Activated CD8-positive, alpha-beta memory T cell treated with anti-CD3 and anti-CD28 coated beads, Interleukin-2, amount 50 U/mL, for 48 hours (primary cell): ENCODE data around the gene UBE2M.
A peak's percentile ranks its signal among the peaks of the same experiment; 100 is the strongest.

Source experiments
- DNase-seq: peaks from one replicate; pipeline ENCODE4 v3.0.0-alpha.2; 2020

Gene UBE2M

DNA sequence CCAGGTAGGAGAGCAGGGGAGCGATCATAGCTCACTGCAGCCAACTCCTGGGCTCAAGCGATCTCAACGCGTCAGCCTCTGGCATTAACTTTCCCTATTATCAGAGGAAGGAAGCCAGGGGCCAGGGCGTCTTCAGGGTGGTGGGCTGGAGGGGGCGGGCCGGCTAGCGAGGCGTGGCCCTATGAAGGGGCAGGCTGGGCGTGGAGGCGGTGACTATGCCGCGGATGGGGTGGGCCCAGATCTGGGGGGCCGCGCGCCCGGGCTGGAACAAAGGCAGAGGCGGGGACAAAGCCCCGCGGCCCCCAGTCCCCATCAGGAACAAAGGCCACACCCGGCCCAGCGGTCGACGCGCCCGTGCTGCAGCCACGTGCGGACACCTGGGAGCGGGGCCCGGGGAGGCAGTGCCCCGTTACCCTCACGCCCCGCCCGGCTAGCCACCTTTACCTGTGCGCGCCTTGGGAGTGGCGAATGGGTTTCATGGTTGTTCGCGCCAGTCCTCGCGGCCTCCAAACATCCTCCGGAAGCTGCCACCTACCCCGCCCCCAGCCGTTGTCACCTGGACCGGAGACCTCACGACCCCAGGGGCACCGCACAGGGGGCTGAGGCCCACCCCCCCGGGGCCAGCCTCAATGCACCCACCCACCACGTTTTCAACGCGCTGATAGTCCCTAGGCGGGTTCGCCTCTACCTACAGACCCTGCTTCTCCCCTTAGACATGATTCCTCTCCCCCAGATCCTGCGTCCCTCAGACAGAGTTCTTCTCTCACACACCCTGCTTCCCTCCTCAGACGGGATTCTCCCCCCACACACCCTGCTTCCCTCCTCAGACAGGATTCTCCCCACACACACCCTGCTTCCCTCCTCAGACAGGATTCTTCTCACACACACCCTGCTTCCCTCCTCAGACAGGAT, 19.9 kb downstream of the UBE2M start:
- peak; percentile 73 for DNase-seq

DNA sequence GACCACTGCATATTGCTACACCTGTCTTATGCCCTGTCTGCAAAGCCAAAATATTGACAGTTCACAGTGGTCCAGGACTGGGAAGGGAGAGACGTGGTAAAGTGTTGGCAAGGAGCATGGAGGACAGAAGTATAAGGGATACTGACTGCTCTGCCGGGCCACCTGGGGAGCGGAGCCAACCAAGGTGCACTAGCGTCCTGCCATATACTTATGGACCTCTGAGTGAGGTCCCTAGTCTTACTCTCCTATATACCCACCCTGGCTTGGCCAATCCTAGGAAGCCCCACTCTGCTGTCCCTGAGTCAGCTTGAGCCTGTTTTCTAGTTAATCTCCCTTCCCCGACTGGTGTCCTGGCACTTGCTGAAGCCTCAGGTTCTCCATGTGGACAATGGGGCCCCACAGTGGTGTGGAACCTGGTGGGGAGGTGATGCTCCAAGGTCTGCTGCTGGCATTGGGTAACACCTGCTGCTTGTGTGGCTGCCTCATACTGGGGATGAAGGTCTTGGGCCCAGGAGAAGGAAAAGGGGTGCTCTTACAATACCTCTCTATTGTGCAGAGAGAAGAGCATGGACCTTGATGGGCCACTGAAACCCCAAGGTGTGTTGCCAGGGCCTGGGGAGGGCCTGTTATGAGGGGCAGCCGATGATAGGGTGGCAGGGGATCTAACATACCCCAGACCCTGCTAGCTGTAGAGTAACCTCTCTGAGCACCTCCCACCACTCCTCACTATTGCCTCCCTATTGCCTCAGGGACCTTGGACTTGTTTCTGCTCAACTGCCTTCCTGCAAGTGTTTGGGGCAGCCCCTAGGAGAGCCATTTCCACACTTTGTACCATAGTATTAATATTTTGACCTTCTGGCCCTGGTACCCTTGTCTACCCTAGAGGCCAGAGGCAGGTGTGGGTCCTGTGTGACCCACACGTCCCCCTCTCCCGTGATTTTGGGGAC, 21.3 kb downstream of the UBE2M start:
- DNase-seq, result no peak

DNA sequence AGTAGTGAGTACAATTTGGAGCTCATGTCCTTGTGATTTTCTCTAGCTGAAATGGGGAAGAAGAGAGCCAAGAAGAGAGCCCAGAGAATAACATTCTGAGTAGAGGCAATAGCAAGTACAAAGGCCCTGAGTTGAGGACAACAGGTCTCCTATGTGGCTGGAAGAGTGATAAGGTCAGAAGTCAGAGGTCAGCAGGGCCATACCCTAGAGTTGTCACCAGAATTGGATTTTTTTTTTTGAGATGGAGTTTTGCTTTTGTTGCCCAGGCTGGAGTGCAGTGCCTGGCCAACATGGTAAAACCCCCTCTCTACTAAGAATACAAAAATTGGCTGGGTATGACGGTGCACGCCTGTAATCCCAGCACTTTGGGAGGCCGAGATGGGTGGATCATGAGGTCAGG, 22.6 kb downstream of the UBE2M start:
- DNase-seq, result no peak

DNA sequence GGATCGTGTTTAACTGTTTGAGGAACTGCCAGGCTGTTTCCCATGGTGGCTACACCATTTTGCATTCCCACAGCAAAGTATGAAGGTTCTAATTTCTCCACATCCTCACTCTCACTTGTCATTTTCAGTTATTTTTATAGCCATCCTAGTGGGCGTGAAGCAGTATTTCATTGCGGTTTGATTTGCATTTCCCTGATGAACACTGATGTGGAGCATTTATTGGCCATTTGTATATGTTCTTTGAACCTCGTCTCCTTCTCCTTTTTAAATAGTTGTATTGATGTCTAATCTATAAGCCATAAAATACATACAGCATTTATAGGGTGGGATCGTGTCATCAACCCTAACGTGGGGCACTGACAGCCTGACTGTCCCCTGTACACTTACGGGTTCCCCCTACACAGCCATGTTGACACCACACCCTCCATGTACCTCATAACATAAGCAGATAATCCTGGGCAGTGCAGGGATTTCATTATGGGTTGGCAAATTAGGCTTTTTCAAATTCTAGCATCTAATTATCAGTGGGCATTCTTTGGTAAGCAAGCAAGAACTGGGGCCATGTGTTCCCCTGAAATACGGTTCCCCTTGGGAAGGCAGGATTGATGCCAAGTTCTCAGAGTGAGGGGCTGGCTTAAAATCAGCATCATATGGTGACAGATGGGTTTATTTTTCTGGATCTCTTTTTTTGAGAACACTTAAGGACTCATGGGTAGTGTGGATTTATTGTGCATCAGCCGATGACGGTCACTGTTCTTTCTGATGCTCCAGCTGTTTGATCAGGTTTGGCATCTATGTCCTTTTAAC, 27.2 kb downstream of the UBE2M start:
- DNase-seq, result no peak

DNA sequence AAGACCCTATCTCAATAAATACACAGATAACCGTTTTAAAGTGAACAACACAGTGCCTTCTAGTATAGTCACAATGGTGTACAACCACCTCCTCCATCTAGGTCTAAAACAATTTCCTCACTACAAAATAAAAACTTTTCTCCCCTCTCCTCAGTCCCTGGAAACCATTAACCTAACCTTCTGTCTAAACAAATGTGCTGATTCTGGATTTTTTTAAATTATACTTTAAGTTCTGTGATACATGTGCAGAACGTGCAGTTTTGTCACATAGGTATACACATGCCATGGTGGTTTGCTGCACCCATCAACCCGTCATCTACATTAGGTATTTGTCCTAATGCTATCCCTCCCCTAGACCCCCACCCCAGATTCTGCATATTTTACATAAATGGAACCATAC, 29.0 kb downstream of the UBE2M start:
- no peak for DNase-seq

DNA sequence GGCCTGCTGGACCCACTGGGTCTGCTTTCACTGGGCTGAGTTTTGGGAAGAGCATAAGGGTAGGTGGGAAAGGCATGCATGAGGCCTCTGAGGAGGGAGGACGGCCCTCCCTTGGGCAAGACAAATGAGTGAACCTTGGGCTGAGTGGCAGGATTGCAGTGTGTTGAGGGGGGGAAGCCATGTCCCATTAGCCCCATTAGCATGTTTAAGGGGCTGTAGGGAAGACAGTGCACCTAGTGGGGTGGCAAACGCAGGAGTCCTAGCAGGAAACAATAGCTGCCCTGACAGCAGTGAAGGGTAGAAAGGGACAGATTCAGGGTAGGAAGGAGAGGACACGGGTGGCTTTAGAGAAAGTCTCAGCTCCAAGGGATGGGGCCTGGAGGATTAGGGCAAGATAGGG, 35.7 kb downstream of the UBE2M start:
- no peak for DNase-seq

DNA sequence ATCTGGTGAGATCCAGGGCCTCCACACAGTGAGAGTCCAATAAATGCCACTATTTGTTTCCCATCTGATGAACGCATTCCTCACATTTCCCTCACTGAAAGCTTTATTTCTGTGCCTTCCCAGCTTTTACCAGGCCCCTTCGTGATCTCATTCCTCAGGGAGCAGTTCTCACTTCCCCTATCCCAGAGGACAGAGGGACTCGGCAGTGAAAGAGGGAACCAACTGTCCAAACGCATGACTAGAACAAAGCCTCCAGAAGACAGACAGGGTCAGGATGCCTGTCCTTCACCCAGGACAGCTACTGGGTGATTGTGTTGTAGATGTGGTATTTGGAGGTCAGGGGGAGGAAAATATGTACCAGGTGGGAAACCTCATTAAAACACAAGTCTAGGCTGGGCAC, 36.8 kb downstream of the UBE2M start:
- DNase-seq, result no peak

DNA sequence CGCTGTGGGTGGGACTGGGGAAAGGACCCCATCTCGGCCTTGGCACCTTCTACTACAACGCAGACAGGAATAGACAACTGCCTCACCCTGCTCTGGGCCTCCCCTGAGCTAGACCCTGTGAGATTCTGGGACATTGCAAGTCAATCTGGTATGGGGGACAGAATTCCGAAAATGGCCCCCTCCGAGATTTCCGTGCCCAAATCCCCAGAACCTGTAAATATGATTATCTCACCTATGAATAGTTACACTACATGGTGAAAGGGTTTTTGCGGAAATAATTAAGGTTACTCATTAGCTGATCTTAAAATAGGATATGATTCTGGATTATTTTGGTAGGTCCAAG, 38.2 kb downstream of the UBE2M start:
- DNase-seq, result no peak

DNA sequence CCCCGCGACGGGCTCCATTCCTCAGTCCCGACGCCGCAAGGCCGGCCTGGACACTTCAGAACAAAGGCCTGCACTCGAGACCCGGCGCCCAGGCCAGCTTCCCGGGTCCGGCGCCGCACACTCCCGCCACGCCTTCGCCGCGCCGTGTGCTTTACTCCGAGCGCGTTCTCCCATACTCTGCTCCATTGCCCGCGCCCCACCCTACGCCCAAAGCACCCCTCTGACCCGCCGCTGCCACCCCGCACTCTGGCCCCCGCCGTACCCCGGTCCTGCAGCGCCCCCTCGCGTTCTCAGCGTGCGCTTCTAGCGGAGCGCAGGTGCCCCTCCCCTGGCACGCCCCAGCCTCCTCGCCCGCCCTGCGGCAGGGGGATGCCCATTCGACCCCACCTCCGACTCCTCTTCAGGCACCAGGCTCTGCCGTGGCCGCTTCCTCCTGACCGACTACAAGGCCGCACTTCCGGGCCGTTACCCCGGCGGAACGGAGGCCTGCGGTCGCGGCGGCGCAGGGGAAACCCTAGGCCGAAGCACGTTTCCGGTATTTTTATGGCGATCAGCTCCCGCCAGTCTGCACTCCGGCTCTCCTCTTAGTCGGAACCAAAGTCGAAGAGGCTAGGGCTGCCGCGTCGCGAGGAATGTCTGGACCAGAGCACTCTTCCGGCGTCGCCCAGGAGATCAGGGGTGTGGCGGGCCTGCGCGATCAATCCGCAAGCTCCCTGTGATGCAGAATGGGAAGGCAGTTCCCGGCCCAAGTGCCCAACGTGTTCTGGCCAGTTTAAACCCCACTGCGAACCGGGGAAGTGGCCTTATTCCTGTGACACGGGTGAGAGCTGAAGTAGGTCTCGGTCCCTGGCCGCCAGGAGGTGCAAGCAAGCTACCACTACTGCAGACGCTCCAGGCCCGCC, 38.8 kb downstream of the UBE2M start, which contains the start of gene ZBTB45:
Gene ZBTB45 (minus strand): TSS at position 456 of the 902 bp plus-strand sequence. CDS start 2,137 bp downstream, outside the sequence.
- peak; percentile 99 for DNase-seq

DNA sequence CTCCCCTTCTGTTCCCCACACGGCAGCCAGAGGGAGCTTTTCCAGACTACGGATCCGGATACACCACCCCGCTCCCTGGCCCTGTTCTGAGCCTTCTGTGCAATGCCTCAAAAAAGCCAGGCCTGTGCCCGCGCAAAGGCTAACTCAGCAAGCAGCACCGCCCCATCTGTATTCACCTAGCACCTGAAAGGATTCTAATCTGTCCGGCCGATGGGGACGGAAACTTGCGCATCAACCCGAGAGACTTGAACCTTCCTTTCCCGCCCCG, 39.4 kb downstream of the UBE2M start:
- peak; percentile 75 for DNase-seq

DNA sequence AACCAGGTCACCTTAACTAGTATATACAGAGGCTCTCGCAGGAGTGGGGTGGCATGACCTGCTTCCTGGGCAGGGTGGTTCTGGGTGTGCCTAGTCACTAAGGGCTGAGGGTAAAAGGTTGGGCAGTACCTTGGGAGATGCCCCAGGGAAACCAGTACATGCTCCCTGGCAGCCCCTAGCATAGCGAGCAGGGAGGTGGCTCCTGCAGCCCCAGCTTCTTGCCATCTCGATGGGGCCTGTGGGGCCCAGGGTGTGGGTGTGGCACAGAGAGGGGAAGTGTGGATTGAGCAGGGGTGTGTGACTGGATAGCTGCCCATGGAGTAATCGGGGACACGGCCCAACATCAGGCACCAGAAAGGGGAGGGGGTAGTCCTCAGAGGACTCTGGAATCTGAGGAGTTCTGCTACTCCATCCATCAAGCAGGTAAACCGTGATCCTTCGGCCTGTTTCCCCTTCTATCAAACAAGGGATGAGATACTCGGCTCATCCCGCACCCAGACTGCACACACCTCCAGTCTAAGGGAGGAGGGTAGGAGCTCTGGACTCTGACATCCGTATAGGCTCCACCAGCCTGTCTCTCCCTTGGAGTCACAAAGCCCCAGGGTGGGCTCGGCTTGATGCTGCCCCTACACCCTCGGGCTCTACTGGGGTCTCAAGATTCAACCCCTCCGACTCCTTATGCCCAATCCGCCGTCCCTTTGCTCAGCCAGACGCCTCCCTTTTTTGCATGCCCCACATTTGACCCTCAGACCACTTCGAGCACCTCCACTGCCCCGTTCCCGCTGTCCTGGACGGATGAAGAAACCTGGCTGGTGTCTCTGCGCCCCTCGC, 39.9 kb downstream of the UBE2M start:
- DNase-seq, result peak; percentile 63

DNA sequence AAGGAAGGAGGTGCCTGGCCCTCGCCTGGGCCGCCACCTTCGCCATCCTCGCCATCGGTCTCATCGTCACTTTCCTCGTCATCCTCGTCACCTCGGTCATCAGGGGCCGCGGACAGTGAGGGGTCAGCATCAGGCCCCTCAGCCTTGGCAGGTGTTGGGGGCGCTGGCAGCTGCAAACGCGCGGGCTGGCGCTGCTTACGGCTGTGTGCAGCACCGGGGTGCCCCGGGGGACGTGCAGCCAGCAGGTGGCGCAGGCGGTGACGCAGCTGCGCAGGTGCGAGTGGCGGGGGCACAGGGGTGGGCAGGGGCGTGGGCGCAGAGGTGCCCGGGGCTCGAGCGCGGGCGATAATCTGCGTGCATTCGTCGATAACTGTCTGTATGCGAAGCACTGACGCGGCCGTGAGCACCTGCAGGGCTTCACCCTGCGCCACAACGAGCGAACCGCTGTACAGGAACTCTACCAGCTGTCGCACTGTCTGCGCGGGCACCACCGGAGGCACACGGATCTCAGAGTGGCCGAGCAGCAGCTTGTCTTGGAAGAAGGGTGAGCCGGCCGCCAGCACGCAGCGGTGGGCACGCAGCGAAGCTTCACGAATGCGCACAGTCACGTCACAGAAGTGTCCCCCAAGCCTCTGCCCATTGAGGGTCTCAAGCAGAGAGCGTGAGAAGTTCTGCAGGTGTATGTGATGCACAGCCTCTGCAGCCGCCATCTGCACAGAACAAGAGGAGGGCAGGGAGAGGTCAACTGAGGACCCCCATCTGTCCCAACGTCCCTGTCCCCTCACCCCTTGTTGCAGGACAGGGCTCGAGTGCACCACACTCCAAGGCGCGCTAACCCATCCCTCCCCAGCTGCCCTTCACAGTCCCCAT, 41.2 kb downstream of the UBE2M start:
- DNase-seq, result no peak

DNA sequence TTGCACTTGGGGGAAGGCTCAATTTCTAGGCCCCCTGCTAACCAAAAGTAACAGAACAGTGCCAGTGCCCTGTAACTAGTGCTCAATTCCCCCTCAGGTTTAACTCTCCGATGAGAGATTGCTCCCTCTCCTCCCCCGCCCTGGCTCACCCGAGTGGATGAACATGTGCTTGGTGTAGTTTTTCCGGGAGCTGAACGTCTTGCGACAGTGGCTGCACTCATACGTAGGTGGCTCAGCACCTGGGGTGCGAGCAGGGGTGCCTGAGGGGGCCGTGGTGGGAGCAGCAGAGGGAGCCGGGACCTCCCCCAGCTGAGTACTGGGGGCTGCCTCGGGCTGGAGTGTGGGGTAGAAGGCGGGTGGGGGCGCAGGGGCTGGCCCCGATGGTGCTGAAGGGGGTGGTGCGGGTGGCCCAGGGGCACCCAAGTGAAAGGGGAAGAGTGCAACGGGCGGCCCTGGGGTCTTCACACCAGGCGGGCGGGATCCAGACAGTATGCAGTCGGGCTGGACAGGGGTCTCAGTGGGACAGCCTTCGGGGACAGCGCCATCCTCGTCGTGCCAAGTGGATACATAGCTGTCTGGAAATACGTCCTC, 42.1 kb downstream of the UBE2M start:
- DNase-seq, result no peak

DNA sequence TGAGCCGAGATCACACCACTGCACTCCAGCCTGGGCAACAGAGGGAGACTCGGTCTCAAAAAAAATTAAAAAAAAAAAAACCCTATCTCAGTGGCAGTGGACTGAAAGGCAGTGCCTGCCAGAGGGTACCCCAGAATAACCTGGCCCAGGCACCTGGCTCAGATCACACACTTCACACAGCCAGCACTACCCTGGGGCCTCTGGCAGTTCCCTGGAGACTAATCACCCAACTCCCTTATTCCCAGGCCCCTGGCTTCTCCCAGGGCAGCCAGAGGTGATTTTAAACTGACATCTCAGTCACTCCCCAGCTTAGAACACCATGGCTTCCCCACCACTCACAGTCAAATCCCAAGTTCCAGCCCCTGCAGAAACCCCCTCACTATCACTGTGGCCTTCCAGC, 43.2 kb downstream of the UBE2M start:
- no peak for DNase-seq

DNA sequence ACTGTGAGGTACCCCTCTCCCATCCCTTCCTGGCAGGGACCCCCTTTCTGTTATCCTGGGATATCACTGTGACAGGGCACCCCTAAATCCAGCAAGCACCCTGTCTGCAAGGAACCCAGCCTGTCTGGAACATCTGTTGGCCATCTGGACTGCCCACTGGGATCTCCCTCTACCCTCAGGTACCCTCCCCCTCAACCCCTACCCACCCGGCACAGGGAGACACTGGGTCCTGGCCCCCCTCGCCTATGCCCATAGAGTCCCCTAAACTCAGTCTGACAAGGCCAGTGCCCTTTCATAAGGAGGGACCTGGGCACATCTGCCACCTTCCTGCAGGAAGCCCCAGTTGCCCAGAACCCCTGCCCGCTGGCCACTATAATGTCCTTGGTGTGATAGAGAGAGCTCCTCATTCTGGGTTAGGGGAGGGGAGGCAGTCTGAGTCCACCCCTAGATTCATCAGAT, 43.8 kb downstream of the UBE2M start:
- peak; percentile 61 for DNase-seq

DNA sequence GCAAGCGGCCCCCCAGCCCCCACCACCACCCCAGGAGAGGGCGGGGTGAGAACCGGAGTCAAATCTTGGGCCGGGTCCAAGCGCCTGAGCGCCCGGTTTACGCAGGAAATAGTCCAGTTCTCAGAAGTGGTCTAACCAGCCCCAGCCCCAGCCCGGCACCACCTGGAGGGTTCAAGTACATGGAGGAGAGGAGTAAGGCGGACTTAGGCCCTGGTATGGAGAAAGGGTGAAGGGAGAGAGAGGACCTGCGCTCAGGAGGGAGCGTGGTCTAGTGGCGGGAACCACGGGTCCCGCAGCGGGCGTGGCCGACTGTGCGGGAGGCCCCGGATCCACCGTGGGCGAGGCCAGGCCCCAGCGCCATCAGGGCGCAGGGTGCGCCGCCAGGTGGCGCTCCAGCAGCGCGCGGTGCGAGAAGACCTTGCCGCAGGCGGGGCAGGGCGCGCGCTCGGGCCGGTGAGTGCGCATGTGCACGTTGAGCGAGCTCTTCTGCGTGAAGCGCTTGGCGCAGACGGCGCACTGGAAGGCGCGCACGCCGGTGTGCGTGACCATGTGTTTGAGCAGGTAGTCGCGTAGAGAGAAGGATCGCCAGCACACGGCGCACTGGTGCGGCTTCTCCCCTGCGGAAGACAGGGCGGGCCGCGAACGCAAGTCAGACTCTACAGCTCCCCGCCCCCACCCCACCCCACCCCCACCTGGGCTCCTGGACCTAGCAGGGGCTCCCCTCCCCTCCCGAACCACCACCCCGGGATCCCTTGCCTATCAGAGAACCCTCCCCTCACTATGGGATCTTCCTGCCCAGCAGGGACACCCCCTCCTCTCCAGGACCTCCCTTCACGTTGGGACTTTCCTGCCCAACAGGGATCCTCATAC, 44.5 kb downstream of the UBE2M start:
- DNase-seq, result peak; percentile 99

DNA sequence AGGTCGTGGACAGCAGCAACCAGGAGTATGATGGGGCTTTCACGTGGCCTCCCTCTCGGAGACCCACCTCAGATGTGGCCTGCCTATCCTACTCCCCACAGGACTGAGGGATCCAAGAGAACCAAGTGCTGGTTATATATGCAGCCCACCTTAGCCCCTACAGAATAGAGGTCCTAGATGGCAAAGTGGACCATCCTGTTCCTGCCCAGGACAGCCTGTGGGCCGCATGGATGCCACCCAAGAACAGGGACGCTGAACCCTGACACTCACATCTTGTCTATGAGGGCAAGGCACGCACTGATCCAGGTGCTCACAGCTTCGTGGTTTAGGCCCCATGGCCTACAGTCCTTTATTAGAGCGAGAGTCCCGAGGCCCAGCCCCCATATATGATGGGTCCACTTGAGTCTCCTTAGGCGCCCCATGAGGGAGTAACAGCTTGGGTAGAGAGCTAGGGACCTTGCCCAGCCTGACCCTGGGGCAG, 45.2 kb downstream of the UBE2M start:
- no peak for DNase-seq
